ENCODE results near the gene GPD1L.
"Not testable (repeated sequence)": the region's sequence is repeated elsewhere in the genome, so short reads cannot be mapped to it uniquely, and the experiment has no call there.

GPD1L gene

GRCh38 chr3:32106929-32107362 lies 526 bp downstream of the GPD1L start:
- no peak for DNase-seq

- DNase-seq, result not testable (repeated sequence)
These were observed 1.8 kb downstream of the GPD1L start for GRCh38 chr3:32108224-32108623.

GRCh38 chr3:32109256-32109655 lies 2.8 kb downstream of the GPD1L start:
- no peak for DNase-seq

GRCh38 chr3:32110233-32110760 lies 3.9 kb downstream of the GPD1L start:
- no peak for DNase-seq

GRCh38 chr3:32111560-32111959 lies 5.1 kb downstream of the GPD1L start:
- DNase-seq, result no peak

GRCh38 chr3:32113566-32113965 lies 7.1 kb downstream of the GPD1L start:
- no peak for DNase-seq

GRCh38 chr3:32113981-32114545 lies 7.6 kb downstream of the GPD1L start:
- no peak for DNase-seq

GRCh38 chr3:32114546-32115386 lies 8.3 kb downstream of the GPD1L start:
- DNase-seq, result peak; percentile 46

GRCh38 chr3:32117320-32117719 lies 10.9 kb downstream of the GPD1L start:
- no peak for DNase-seq

GRCh38 chr3:32118215-32118614 lies 11.8 kb downstream of the GPD1L start:
- no peak for DNase-seq

GRCh38 chr3:32120471-32120870 lies 14.1 kb downstream of the GPD1L start:
- no peak for DNase-seq

GRCh38 chr3:32121137-32121536 lies 14.7 kb downstream of the GPD1L start:
- no peak for DNase-seq

- DNase-seq, result no peak
These were observed 17.2 kb downstream of the GPD1L start for GRCh38 chr3:32123620-32124019.

- no peak for DNase-seq
These were observed 18.6 kb downstream of the GPD1L start for GRCh38 chr3:32125012-32125411.

GRCh38 chr3:32126305-32127015 lies 20.0 kb downstream of the GPD1L start:
- DNase-seq, result no peak

- no peak for DNase-seq
These were observed 20.9 kb downstream of the GPD1L start for GRCh38 chr3:32127219-32127826.

GRCh38 chr3:32128936-32129335 lies 22.5 kb downstream of the GPD1L start:
- DNase-seq, result no peak

GRCh38 chr3:32129832-32130231 lies 23.4 kb downstream of the GPD1L start:
- DNase-seq, result no peak

GRCh38 chr3:32132121-32132520 lies 25.7 kb downstream of the GPD1L start:
- no peak for DNase-seq

- DNase-seq, result no peak
These were observed 26.3 kb downstream of the GPD1L start for GRCh38 chr3:32132706-32133105.

GRCh38 chr3:32136703-32137102 lies 30.3 kb downstream of the GPD1L start:
- no peak for DNase-seq

GRCh38 chr3:32137870-32138269 lies 31.4 kb downstream of the GPD1L start:
- no peak for DNase-seq

GRCh38 chr3:32138545-32139104 lies 32.2 kb downstream of the GPD1L start:
- DNase-seq, result no peak

Measured in effector CD8-positive, alpha-beta T cell (primary cell).